ENCODE measurements around the gene SCAMP1.

SCAMP1 gene

GRCh38 chr5:78336698-78337097, 23.7 kb upstream of the SCAMP1 start:
- no peak for DNase-seq
- H3K4me1 ChIP-seq, result peaks cover 20% of the 10 kb centered on the region
- no peaks in the 10 kb centered on the region for H3K36me3 ChIP-seq

GRCh38 chr5:78339617-78340436, 20.6 kb upstream of the SCAMP1 start:
- H3K4me1 ChIP-seq, result peaks cover 18% of the 10 kb centered on the region
- no peaks in the 10 kb centered on the region for H3K36me3 ChIP-seq
- H3K27me3 ChIP-seq, result no peaks in the 10 kb centered on the region
- TF ChIP-seq CTCF (IDR thresholded peaks at IDR 0.05; ENCODE audit: low read depth, low read length), result no peak
- 0 out of 2 replicates have a peak overlapping the region, but pooled peaks have one; percentile 2 for H3K4me3 ChIP-seq (ENCODE audit: low read depth, low read length)
- H3K9me3 ChIP-seq, result no peaks in the 10 kb centered on the region
- DNase-seq, result peak; percentile 18

More at GRCh38 chr5:78336698-78337097, 23.7 kb upstream of the SCAMP1 start:
- Histone ChIP-seq H3K27me3 (no peaks in the 10 kb centered on the region), H3K4me3 (ENCODE audit: low read depth, low read length) (no peak overlapping the region), H3K9me3 (no peaks in the 10 kb centered on the region)
- TF ChIP-seq CTCF (IDR thresholded peaks at IDR 0.05; ENCODE audit: low read depth, low read length), result no peak

- no peaks in the 10 kb centered on the region for H3K36me3 ChIP-seq
- no peak for DNase-seq
- TF ChIP-seq CTCF (IDR thresholded peaks at IDR 0.05; ENCODE audit: low read depth, low read length), result no peak
- peaks cover 7% of the 10 kb centered on the region for H3K4me1 ChIP-seq
- no peaks in the 10 kb centered on the region for H3K9me3 ChIP-seq
- no peaks in the 10 kb centered on the region for H3K27me3 ChIP-seq
- no peak overlapping the region for H3K4me3 ChIP-seq (ENCODE audit: low read depth, low read length)
These were observed 19.0 kb upstream of the SCAMP1 start for GRCh38 chr5:78341440-78341839.

GRCh38 chr5:78345485-78345884, 14.9 kb upstream of the SCAMP1 start:
- H3K27me3 ChIP-seq, result no peaks in the 10 kb centered on the region
- no peak for DNase-seq
- TF ChIP-seq CTCF (IDR thresholded peaks at IDR 0.05; ENCODE audit: low read depth, low read length), result no peak
- H3K4me1 ChIP-seq, result peaks cover 3% of the 10 kb centered on the region
- H3K4me3 ChIP-seq (ENCODE audit: low read depth, low read length), result no peak overlapping the region
- H3K36me3 ChIP-seq, result no peaks in the 10 kb centered on the region
- H3K9me3 ChIP-seq, result no peaks in the 10 kb centered on the region

- H3K9me3 ChIP-seq, result no peaks in the 10 kb centered on the region
- no peaks in the 10 kb centered on the region for H3K36me3 ChIP-seq
- no peaks in the 10 kb centered on the region for H3K27me3 ChIP-seq
- H3K4me3 ChIP-seq (ENCODE audit: low read depth, low read length), result no peak overlapping the region
- peaks cover 3% of the 10 kb centered on the region; the same call in 1 of the 2 replicates for H3K4me1 ChIP-seq
- DNase-seq, result no peak
- no peak for TF ChIP-seq CTCF (IDR thresholded peaks at IDR 0.05; ENCODE audit: low read depth, low read length)
These were observed 6.9 kb upstream of the SCAMP1 start for GRCh38 chr5:78353520-78353919.

- H3K36me3 ChIP-seq, result no peaks in the 10 kb centered on the region
- peaks cover 3% of the 10 kb centered on the region; the same call in 1 of the 2 replicates for H3K4me1 ChIP-seq
- H3K9me3 ChIP-seq, result no peaks in the 10 kb centered on the region
- H3K27me3 ChIP-seq, result no peaks in the 10 kb centered on the region
- no peak for DNase-seq
- H3K4me3 ChIP-seq (ENCODE audit: low read depth, low read length), result no peak overlapping the region
- TF ChIP-seq CTCF (IDR thresholded peaks at IDR 0.05; ENCODE audit: low read depth, low read length), result no peak
These were observed 6.2 kb upstream of the SCAMP1 start for GRCh38 chr5:78354066-78354670.

All from BE2C (cell line).